GM12878 (cell line): Measurements from ENCODE around the gene MYO15B. TPM values are rescaled to one million over a fixed set of nuclear protein-coding genes. Genes with fewer than 3 reads are reported as not detected.

Source experiments
- ATAC-seq: fragments of 200-7000 bp; cut with Tn5 transposase; 3 replicates; pipeline ENCODE4 v1.9.1; 2020; ENCODE audit warnings: mild to moderate bottlenecking, moderate library complexity
- BruUV-seq: library from RNA; stranded (reverse); fragments of 400-500 nt; replicated peaks from 2 replicates; lab custom pipeline; 2021; lab: Mats Ljungman, UMichigan
- CTCF ChIA-PET: fragments of 300-600 bp; sonication (Branson Sonifier 250); formaldehyde crosslinking; extraction: SDS; loops from one replicate; lab custom pipeline; 2021; ENCODE audit warnings: inconsistent platforms; lab: Yijun Ruan, JAX
- POLR2A ChIA-PET: fragments of 350-600 bp; formaldehyde crosslinking; extraction: SDS; loops from one replicate; lab custom pipeline; 2021; ENCODE audit warnings: inconsistent platforms; lab: Charles Lee
- RAD21 ChIA-PET: fragments of 300-600 bp; sonication (Branson Sonifier 250); formaldehyde crosslinking; loops from one replicate; lab custom pipeline; 2023; ENCODE audit warnings: antibody characterized with exemption; ENCODE audit not compliant: unreplicated experiment; lab: Charles Lee
- SMC1A ChIA-PET: fragments of 300-600 bp; sonication (Branson Sonifier 250); formaldehyde crosslinking; loops from one replicate; lab custom pipeline; 2023; ENCODE audit not compliant: unreplicated experiment, uncharacterized antibody; lab: Charles Lee
- DNase-seq: peaks from one replicate; pipeline ENCODE4 v3.0.0-alpha.2; 2011; ENCODE audit warnings: low read depth, low spot score
- FAIRE-seq: peaks from 3 replicates; lab custom pipeline; 2011; peaks lifted over from hg19 to GRCh38; lab: Jason Lieb, UNC
- H2AFZ ChIP-seq: 2 replicates; pipeline ENCODE4 v1.6.0; 2011; ENCODE audit warnings: low read depth, low read length, control low read depth; ENCODE audit not compliant: control insufficient read depth
- H3K27ac ChIP-seq: 2 replicates; pipeline ENCODE4 v1.5.1; 2011; ENCODE audit warnings: control low read depth; ENCODE audit not compliant: control insufficient read depth, insufficient read depth
- H3K27me3 ChIP-seq, 2 experiments: replicated peaks in 1 of 2; 2 replicates each; pipeline versions ENCODE4 v1.6.0 to v1.6.1; 2011; ENCODE audit warnings: low read length in 1 of 2; ENCODE audit not compliant: control insufficient read depth in 2 of 2, insufficient read depth in 2 of 2
- H3K36me3 ChIP-seq, 2 experiments: 2 replicates each; pipeline ENCODE4 v1.5.1; 2011; ENCODE audit warnings: low read length in 1 of 2; ENCODE audit not compliant: control insufficient read depth in 2 of 2, insufficient read depth in 2 of 2
- H3K4me1 ChIP-seq: 2 replicates; pipeline ENCODE4 v1.6.1; 2011; ENCODE audit warnings: mild to moderate bottlenecking, low read length, moderate library complexity, mixed read lengths; ENCODE audit not compliant: control insufficient read depth, insufficient read depth
- H3K4me2 ChIP-seq: 2 replicates; pipeline ENCODE4 v1.6.0; 2011; ENCODE audit warnings: control low read depth; ENCODE audit not compliant: control insufficient read depth, insufficient read depth
- H3K4me3 ChIP-seq: fragments of 200-600 bp; sonication (generic); 2 replicates; pipeline ENCODE4 v1.5.1; 2016
- H3K79me2 ChIP-seq: 2 replicates; pipeline ENCODE4 v1.6.0; 2011; ENCODE audit warnings: low read length; ENCODE audit not compliant: control insufficient read depth, insufficient read depth
- H3K9ac ChIP-seq: 2 replicates; pipeline ENCODE4 v1.8.0; 2011; ENCODE audit warnings: low read length, control low read depth, mixed read lengths; ENCODE audit not compliant: control insufficient read depth, insufficient read depth
- H3K9me3 ChIP-seq: replicated peaks from 3 replicates; pipeline ENCODE4 v1.5.1; 2011; ENCODE audit warnings: mild to moderate bottlenecking, low read length; ENCODE audit not compliant: control insufficient read depth, insufficient read depth
- H4K20me1 ChIP-seq: 2 replicates; pipeline ENCODE4 v1.6.0; 2011; ENCODE audit not compliant: control insufficient read depth, insufficient read depth
- BACH1 ChIP-seq: fragments of 450-650 bp; IDR thresholded peaks from 2 replicates; pipeline ENCODE4 v1.6.1; 2017; ENCODE audit warnings: mild to moderate bottlenecking, borderline replicate concordance
- BHLHE40 ChIP-seq, 2 experiments: fragments of 450-650 bp in 1 of 2; IDR thresholded peaks; 2 replicates each; pipeline ENCODE4 v1.6.1; 2011 to 2017; ENCODE audit warnings: low read depth in 2 of 2, borderline replicate concordance in 1 of 2, improper control_type of control experiment in 1 of 2, low read length in 1 of 2, mild to moderate bottlenecking in 1 of 2
- CHD4 ChIP-seq: fragments of 200-600 bp; sonication (generic); IDR thresholded peaks from 2 replicates; pipeline ENCODE4 v1.6.1; 2016; ENCODE audit warnings: mild to moderate bottlenecking
- EED ChIP-seq: sonication (generic); IDR thresholded peaks from 2 replicates; pipeline ENCODE4 v1.6.1; 2016; ENCODE audit warnings: antibody characterized with exemption, low read depth
- FOXK2 ChIP-seq: fragments of 450-650 bp; IDR thresholded peaks from 2 replicates; pipeline ENCODE4 v1.6.1; 2017; ENCODE audit warnings: mild to moderate bottlenecking, moderate library complexity
- GATAD2B ChIP-seq: fragments of 450-650 bp; conservative IDR thresholded peaks from 2 replicates; pipeline ENCODE4 v1.6.1; 2017; ENCODE audit warnings: low read depth, mild to moderate bottlenecking, moderate library complexity
- IRF3 ChIP-seq: fragments of 450-650 bp; IDR thresholded peaks from 2 replicates; pipeline ENCODE4 v1.6.1; 2014; ENCODE audit warnings: mild to moderate bottlenecking
- PAX8 ChIP-seq: fragments of 450-650 bp; IDR thresholded peaks from 2 replicates; pipeline ENCODE4 v1.6.1; 2017; ENCODE audit warnings: mild to moderate bottlenecking, moderate library complexity
- RCOR1 ChIP-seq: conservative IDR thresholded peaks from 2 replicates; pipeline ENCODE4 v1.6.1; 2012; ENCODE audit warnings: low read depth, low read length, improper control_type of control experiment
- SMAD5 ChIP-seq: IDR thresholded peaks from 2 replicates; pipeline ENCODE4 v1.6.1; 2016; ENCODE audit warnings: antibody characterized with exemption, low read depth
- USF2 ChIP-seq: IDR thresholded peaks from 2 replicates; pipeline ENCODE4 v1.6.1; 2011; ENCODE audit warnings: low read depth, low read length, improper control_type of control experiment, borderline replicate concordance
- ZBTB4 ChIP-seq: fragments of 450-650 bp; formaldehyde crosslinking; IDR thresholded peaks from 2 replicates; pipeline ENCODE4 v1.4.0; 2022; ENCODE audit warnings: mild to moderate bottlenecking, moderate library complexity
- ZZZ3 ChIP-seq: IDR thresholded peaks from 2 replicates; pipeline ENCODE4 v1.6.1; 2011; ENCODE audit warnings: low read depth; ENCODE audit not compliant: control insufficient read depth, insufficient read length
- WGBS: methylation state at CpG from one replicate; pipeline ENCODE4 v1.1.6; 2016; ENCODE audit warnings: low lambda C conversion rate; ENCODE audit not compliant: insufficient replicate concordance, insufficient coverage; ENCODE audit errors: missing lambda C conversion rate; 5-methylcytosine and 5-hydroxymethylcytosine counted together
- in situ Hi-C: fragments of 300-500 bp; cut with MboI; formaldehyde crosslinking; loops from 9 replicates; pipeline ENCODE4 v1.14.3; 2018; ENCODE audit warnings: mixed read lengths
- intact Hi-C: fragments of 100-400 bp; cut with micrococcal nuclease; formaldehyde crosslinking; loops from one replicate; pipeline ENCODE4 v1.14.2; 2022; ENCODE audit not compliant: unreplicated experiment
- polyA plus RNA-seq, 11 experiments: library from polyadenylated mRNA; depleted of rRNA in 4 of 11; unstranded in 6 of 11; stranded (reverse) in 5 of 11; fragments of >200 nt; fragmentation: Nextera tagmentation in 4 of 11; fragmentation: Illumina TruSeq in 1 of 11; extraction: Ambion mirVana in 4 of 11; extraction: Trizol in 1 of 11; gene quantifications; 1 replicate in 1 of 11; 2 replicates in 10 of 11; pipeline versions ENCODE4 v1.2.1 to v1.2.3, GENCODE V29; 2011 to 2016; ENCODE audit warnings: inconsistent platforms in 2 of 11, missing spikeins in 2 of 11, low read depth in 1 of 11
- total RNA-seq, 4 experiments: library from RNA; depleted of rRNA in 3 of 4; stranded (reverse); fragments of >200 nt in 3 of 4; fragmentation: Illumina TruSeq in 1 of 4; extraction: Trizol in 1 of 4; gene quantifications; 2 replicates each; pipeline versions ENCODE4 v1.2.1 to v1.2.3, GENCODE V29; 2013 to 2021
- TF ChIP-seq, protein P1 (sequence below): fragments of 450-650 bp; formaldehyde crosslinking; IDR thresholded peaks from 2 replicates; pipeline ENCODE4 v1.4.0; 2020; ENCODE audit warnings: mild to moderate bottlenecking, moderate library complexity

MYO15B gene
- total and polyA plus RNA-seq, 10 of the 15 experiments (the other 5 are each of a cell fraction or from before 2014, with no cell fraction given), result 0.67 to 15.4 (median 2.3) TPM; not detected in 1

DNA sequence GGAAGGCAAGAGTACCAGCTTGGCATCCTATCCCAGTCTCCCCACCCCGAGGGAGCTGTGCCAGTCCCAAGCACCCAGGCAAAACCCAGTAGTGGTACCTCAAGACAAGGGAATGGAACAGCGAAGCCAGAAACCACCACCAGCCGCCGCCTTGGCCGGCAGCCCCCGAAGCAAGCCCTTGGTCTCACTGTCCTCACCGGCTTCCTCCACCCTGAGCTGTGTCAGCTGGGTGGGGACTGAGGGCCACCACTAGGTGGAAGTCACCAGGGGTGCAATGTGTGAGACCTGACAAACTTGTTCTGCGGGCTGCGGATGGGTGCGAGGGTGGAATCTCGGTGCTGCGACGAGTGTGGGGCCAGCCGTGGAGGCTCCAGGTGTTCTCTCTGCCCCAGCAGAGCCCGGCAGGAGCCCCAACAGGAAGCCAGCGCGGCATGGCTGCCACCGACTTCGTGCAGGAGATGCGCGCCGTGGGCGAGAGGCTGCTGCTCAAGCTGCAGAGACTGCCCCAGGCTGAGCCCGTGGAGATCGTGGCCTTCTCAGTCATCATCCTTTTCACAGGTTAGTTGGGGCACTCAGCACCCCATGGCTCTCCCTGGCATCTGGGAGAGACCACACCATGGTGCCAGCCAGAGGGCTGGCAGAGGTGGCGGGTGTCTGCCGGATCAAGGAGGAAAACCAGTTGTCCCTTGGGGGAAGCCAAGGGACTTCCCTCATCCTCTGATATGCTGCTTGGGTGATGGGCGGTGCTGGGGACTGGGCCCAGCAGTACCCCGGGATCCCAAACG is 52.4 kb downstream of the MYO15B start:
- FAIRE-seq, result no peak
- Histone ChIP-seq H3K4me3 (no peak overlapping the region), H3K36me3 (peaks cover 0 to 3% of the 10 kb centered on the region in 2 experiments; a peak in 2 of 4 replicates), H2AFZ (no peak overlapping the region), H3K79me2 (no peaks in the 10 kb centered on the region), H3K27me3 (no peaks in the 10 kb centered on the region), H3K9me3 (no peaks in the 10 kb centered on the region), H3K4me2 (no peak overlapping the region), H3K27ac (no peak overlapping the region), H3K4me1 (no peaks in the 10 kb centered on the region), H3K9ac (no peak overlapping the region), H4K20me1 (no peaks in the 10 kb centered on the region; the same call in 1 of the 2 replicates)
- ChIA-PET SMC1A (no interaction called here), CTCF (interaction anchor here (13.0 kb wide), 1 partner anchor 107 kb away, joined by 336 read pairs; no protein-coding TSS in a partner anchor), RAD21 (no interaction called here), POLR2A (interaction anchor here (0.6 kb wide), 1 partner anchor 181 kb away, joined by 3 read pairs; no protein-coding TSS in a partner anchor)
- WGBS, result 90% methylated on average over 30 of the region's 30 CpGs
- in situ Hi-C loops, result loop anchor here (10.0 kb wide), 1 partner anchor 105 kb away; no protein-coding TSS in a partner anchor
- no TSS peak for BruUV-seq
- ATAC-seq, result no peak
- intact Hi-C loops, result no loop called here
- DNase-seq, result no peak
- TF ChIP-seq ZZZ3 (no peak), GATAD2B (no peak), BHLHE40 (IDR thresholded peaks at IDR 0.05; ENCODE audit: borderline replicate concordance in 1 of 2, low read depth in 2 of 2, low read length in 1 of 2) (no peak), SMAD5 (no peak), IRF3 (no peak), USF2 (no peak), RCOR1 (no peak), EED (no peak), PAX8 (no peak), BACH1 (no peak), FOXK2 (no peak), ZBTB4 (CRISPR knock-in tag) (no peak), CHD4 (no peak)
- TF ChIP-seq, protein P1, sequence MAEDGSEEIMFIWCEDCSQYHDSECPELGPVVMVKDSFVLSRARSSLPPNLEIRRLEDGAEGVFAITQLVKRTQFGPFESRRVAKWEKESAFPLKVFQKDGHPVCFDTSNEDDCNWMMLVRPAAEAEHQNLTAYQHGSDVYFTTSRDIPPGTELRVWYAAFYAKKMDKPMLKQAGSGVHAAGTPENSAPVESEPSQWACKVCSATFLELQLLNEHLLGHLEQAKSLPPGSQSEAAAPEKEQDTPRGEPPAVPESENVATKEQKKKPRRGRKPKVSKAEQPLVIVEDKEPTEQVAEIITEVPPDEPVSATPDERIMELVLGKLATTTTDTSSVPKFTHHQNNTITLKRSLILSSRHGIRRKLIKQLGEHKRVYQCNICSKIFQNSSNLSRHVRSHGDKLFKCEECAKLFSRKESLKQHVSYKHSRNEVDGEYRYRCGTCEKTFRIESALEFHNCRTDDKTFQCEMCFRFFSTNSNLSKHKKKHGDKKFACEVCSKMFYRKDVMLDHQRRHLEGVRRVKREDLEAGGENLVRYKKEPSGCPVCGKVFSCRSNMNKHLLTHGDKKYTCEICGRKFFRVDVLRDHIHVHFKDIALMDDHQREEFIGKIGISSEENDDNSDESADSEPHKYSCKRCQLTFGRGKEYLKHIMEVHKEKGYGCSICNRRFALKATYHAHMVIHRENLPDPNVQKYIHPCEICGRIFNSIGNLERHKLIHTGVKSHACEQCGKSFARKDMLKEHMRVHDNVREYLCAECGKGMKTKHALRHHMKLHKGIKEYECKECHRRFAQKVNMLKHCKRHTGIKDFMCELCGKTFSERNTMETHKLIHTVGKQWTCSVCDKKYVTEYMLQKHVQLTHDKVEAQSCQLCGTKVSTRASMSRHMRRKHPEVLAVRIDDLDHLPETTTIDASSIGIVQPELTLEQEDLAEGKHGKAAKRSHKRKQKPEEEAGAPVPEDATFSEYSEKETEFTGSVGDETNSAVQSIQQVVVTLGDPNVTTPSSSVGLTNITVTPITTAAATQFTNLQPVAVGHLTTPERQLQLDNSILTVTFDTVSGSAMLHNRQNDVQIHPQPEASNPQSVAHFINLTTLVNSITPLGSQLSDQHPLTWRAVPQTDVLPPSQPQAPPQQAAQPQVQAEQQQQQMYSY (CRISPR knock-in tag), result no peak
